Measurements from ENCODE around the gene BRD7.

The BRD7 gene

GRCh38 chr16:50284131-50284911, 84.5 kb downstream of the BRD7 start:
- Histone ChIP-seq H3K27me3 (ENCODE audit: control insufficient read depth, insufficient read depth, low read length) (no peaks in the 10 kb centered on the region), H3K9ac (ENCODE audit: low read length) (no peak overlapping the region), H3K9me3 (ENCODE audit: control insufficient read depth, insufficient read depth, low read depth, low read length) (peaks cover 6% of the 10 kb centered on the region), H3K4me1 (ENCODE audit: control insufficient read depth, insufficient read depth, low read length) (peaks cover 3% of the 10 kb centered on the region; the same call in 1 of the 2 replicates), H3K36me3 (ENCODE audit: control insufficient read depth, insufficient read depth, low read length) (no peaks in the 10 kb centered on the region), H3K27ac (ENCODE audit: low read depth, low read length) (no peak overlapping the region), H3K4me3 (ENCODE audit: low read depth, low read length) (no peak overlapping the region)

GRCh38 chr16:50282955-50283631, 85.7 kb downstream of the BRD7 start:
- Histone ChIP-seq H3K27me3 (ENCODE audit: control insufficient read depth, insufficient read depth, low read length) (no peaks in the 10 kb centered on the region), H3K4me1 (ENCODE audit: control insufficient read depth, insufficient read depth, low read length) (peaks cover 3% of the 10 kb centered on the region; the same call in 1 of the 2 replicates), H3K27ac (ENCODE audit: low read depth, low read length) (no peak overlapping the region), H3K36me3 (ENCODE audit: control insufficient read depth, insufficient read depth, low read length) (no peaks in the 10 kb centered on the region), H3K4me3 (ENCODE audit: low read depth, low read length) (no peak overlapping the region), H3K9ac (ENCODE audit: low read length) (no peak overlapping the region), H3K9me3 (ENCODE audit: control insufficient read depth, insufficient read depth, low read depth, low read length) (peaks cover 6% of the 10 kb centered on the region)

DNA sequence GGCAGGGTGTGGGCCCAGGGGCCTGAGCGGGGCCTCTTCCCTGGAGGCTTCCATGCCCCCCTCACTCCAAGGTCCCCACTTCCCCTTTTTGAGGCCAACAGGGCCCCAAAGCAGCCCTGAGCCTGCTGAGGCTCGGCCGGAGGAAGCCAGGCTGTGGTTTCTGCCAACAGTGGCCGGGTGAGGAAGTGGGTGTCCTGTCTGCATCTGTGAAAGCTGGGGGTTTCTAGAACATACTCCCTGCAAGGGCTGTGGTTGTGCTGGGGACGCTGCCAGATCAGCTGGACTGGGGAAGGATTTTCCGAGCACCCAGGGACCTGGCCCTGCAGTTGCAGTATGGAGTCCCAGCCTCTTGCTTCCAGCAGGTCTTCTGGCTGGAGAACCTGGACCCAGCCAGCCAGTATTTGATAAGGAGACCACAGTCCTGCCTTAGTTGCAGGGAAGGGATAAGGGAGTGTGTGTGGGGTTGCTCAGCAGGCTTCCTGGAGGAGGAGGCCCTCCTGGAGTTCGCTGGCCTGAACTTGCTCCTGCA, 86.7 kb downstream of the BRD7 start:
- peaks cover 6% of the 10 kb centered on the region for H3K9me3 ChIP-seq (ENCODE audit: control insufficient read depth, insufficient read depth, low read depth, low read length)
- no peak overlapping the region for H3K4me3 ChIP-seq (ENCODE audit: low read depth, low read length)
- H3K4me1 ChIP-seq (ENCODE audit: control insufficient read depth, insufficient read depth, low read length), result peaks cover 3% of the 10 kb centered on the region; the same call in 1 of the 2 replicates
- no peaks in the 10 kb centered on the region for H3K36me3 ChIP-seq (ENCODE audit: control insufficient read depth, insufficient read depth, low read length)
- no peak overlapping the region for H3K27ac ChIP-seq (ENCODE audit: low read depth, low read length)
- no peaks in the 10 kb centered on the region for H3K27me3 ChIP-seq (ENCODE audit: control insufficient read depth, insufficient read depth, low read length)
- no peak overlapping the region for H3K9ac ChIP-seq (ENCODE audit: low read length)

DNA sequence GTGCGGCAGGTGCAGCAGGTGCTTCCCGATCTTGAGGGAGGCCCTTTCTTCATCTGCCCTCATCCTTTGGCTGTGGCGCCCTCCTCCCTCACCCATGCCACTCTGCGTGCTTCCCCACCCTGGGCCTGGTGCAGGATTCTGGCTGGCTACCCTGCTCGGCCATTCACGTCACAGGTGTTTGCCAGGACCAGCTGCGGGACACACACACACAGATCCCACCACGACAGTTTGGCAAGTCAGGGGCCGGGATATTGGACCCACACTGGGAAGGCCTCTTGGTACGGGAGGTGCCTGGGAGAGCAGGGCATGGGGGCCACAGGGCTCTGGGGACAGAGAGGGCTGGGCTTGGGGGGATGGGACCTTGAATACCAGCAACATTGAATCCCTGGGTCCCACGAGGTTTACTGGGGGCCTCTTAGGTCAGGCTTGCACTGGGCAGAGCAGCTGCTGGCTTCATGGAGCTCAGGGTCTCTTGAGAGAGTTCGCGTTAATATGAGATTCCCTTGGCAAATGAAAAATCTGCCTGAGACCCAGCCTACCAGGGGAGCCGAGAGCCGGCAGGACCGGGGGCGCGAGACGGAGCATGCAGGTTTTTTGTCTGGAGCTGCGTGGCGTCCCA, 87.3 kb downstream of the BRD7 start:
- H3K36me3 ChIP-seq (ENCODE audit: control insufficient read depth, insufficient read depth, low read length), result no peaks in the 10 kb centered on the region
- no peak overlapping the region for H3K27ac ChIP-seq (ENCODE audit: low read depth, low read length)
- no peak overlapping the region for H3K9ac ChIP-seq (ENCODE audit: low read length)
- peaks cover 3% of the 10 kb centered on the region; the same call in 1 of the 2 replicates for H3K4me1 ChIP-seq (ENCODE audit: control insufficient read depth, insufficient read depth, low read length)
- no peak overlapping the region for H3K4me3 ChIP-seq (ENCODE audit: low read depth, low read length)
- H3K9me3 ChIP-seq (ENCODE audit: control insufficient read depth, insufficient read depth, low read depth, low read length), result peaks cover 2% of the 10 kb centered on the region
- H3K27me3 ChIP-seq (ENCODE audit: control insufficient read depth, insufficient read depth, low read length), result no peaks in the 10 kb centered on the region

DNA sequence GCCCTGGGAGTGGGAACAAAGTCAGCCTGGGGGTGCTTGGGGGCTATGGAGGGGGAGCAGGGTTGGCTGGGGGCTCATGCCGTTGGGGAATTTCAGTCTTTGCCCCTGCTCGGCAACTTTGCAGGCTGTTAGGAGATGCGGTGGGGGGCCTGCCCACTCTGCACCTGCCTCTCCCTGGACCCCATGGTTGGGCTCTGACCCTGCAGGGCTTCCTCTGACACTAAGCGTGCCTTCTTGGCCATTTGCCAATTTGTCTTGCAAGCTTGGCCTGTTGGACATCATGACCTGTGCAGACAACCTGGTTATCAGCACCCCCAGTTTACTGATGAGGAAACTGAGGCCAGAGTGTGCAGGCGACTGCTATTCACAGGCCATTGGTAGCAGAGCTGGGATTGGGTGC, 87.9 kb downstream of the BRD7 start:
- no peak overlapping the region for H3K4me3 ChIP-seq (ENCODE audit: low read depth, low read length)
- no peaks in the 10 kb centered on the region for H3K36me3 ChIP-seq (ENCODE audit: control insufficient read depth, insufficient read depth, low read length)

DNA sequence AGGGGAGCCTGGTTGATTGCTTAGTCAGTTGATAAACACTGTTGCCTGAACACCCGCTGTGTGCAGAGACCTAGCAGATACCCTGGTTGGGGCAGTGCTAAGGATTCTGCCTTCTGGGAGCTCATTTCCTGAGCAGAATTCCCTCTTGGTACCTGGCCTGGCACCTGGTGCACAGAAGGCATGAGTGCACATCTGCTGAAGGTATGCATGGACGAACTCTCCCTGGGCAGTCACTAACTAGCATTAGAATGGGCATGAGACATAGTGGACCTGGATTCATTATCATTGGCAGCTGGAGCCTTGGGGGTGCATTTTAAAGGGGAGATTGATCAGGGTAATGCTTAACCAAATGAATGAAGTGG, 89.3 kb downstream of the BRD7 start:
- Histone ChIP-seq H3K9ac (ENCODE audit: low read length) (no peak overlapping the region), H3K27me3 (ENCODE audit: control insufficient read depth, insufficient read depth, low read length) (no peaks in the 10 kb centered on the region), H3K4me3 (ENCODE audit: low read depth, low read length) (no peak overlapping the region), H3K36me3 (ENCODE audit: control insufficient read depth, insufficient read depth, low read length) (no peaks in the 10 kb centered on the region), H3K27ac (ENCODE audit: low read depth, low read length) (no peak overlapping the region), H3K4me1 (ENCODE audit: control insufficient read depth, insufficient read depth, low read length) (peaks cover 3% of the 10 kb centered on the region; the same call in 1 of the 2 replicates), H3K9me3 (ENCODE audit: control insufficient read depth, insufficient read depth, low read depth, low read length) (no peaks in the 10 kb centered on the region)

More for the DNA sequence above, 87.9 kb downstream of the BRD7 start:
- H3K9ac ChIP-seq (ENCODE audit: low read length), result no peak overlapping the region
- H3K27me3 ChIP-seq (ENCODE audit: control insufficient read depth, insufficient read depth, low read length), result no peaks in the 10 kb centered on the region
- H3K9me3 ChIP-seq (ENCODE audit: control insufficient read depth, insufficient read depth, low read depth, low read length), result no peaks in the 10 kb centered on the region
- H3K4me1 ChIP-seq (ENCODE audit: control insufficient read depth, insufficient read depth, low read length), result peaks cover 3% of the 10 kb centered on the region; the same call in 1 of the 2 replicates
- no peak overlapping the region for H3K27ac ChIP-seq (ENCODE audit: low read depth, low read length)

DNA sequence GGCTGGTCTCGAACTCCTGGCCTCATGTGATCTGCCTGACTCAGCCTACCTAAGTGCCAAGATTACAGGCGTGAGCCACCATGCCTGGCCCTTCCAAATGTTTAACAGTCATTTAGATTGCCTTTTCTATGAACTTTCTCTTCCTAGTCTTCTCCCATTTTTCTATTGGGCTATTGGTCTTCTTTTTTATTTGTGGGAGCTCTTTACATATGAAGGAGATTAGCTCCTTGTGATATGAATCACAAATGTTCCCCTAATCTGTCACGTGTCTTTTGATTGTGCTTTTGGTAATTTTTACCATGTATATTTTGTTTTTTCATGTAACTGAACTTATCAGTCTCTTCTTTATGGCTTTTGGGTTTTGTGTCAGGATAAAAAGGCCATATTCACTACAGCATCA, 90.5 kb downstream of the BRD7 start:
- no peaks in the 10 kb centered on the region for H3K27me3 ChIP-seq (ENCODE audit: control insufficient read depth, insufficient read depth, low read length)
- no peaks in the 10 kb centered on the region for H3K36me3 ChIP-seq (ENCODE audit: control insufficient read depth, insufficient read depth, low read length)
- H3K9ac ChIP-seq (ENCODE audit: low read length), result no peak overlapping the region
- H3K9me3 ChIP-seq (ENCODE audit: control insufficient read depth, insufficient read depth, low read depth, low read length), result no peaks in the 10 kb centered on the region
- peaks cover 3% of the 10 kb centered on the region for H3K4me1 ChIP-seq (ENCODE audit: control insufficient read depth, insufficient read depth, low read length)
- H3K27ac ChIP-seq (ENCODE audit: low read depth, low read length), result no peak overlapping the region
- H3K4me3 ChIP-seq (ENCODE audit: low read depth, low read length), result no peak overlapping the region

- Histone ChIP-seq H3K4me1 (ENCODE audit: control insufficient read depth, insufficient read depth, low read length) (peaks cover 5% of the 10 kb centered on the region), H3K27ac (ENCODE audit: low read depth, low read length) (no peak overlapping the region), H3K9ac (ENCODE audit: low read length) (no peak overlapping the region), H3K4me3 (ENCODE audit: low read depth, low read length) (no peak overlapping the region), H3K9me3 (ENCODE audit: control insufficient read depth, insufficient read depth, low read depth, low read length) (no peaks in the 10 kb centered on the region), H3K27me3 (ENCODE audit: control insufficient read depth, insufficient read depth, low read length) (no peaks in the 10 kb centered on the region), H3K36me3 (ENCODE audit: control insufficient read depth, insufficient read depth, low read length) (no peaks in the 10 kb centered on the region)
Measured at GRCh38 chr16:50276801-50277555, 91.8 kb downstream of the BRD7 start.

GRCh38 chr16:50276326-50276640, 92.5 kb downstream of the BRD7 start:
- H3K36me3 ChIP-seq (ENCODE audit: control insufficient read depth, insufficient read depth, low read length), result no peaks in the 10 kb centered on the region
- no peak overlapping the region for H3K9ac ChIP-seq (ENCODE audit: low read length)
- H3K9me3 ChIP-seq (ENCODE audit: control insufficient read depth, insufficient read depth, low read depth, low read length), result no peaks in the 10 kb centered on the region
- H3K4me3 ChIP-seq (ENCODE audit: low read depth, low read length), result no peak overlapping the region
- peaks cover 5% of the 10 kb centered on the region for H3K4me1 ChIP-seq (ENCODE audit: control insufficient read depth, insufficient read depth, low read length)
- no peak overlapping the region for H3K27ac ChIP-seq (ENCODE audit: low read depth, low read length)
- H3K27me3 ChIP-seq (ENCODE audit: control insufficient read depth, insufficient read depth, low read length), result no peaks in the 10 kb centered on the region

- Histone ChIP-seq H3K27ac (ENCODE audit: low read depth, low read length) (no peak overlapping the region), H3K9me3 (ENCODE audit: control insufficient read depth, insufficient read depth, low read depth, low read length) (no peaks in the 10 kb centered on the region), H3K36me3 (ENCODE audit: control insufficient read depth, insufficient read depth, low read length) (no peaks in the 10 kb centered on the region), H3K4me1 (ENCODE audit: control insufficient read depth, insufficient read depth, low read length) (peaks cover 5% of the 10 kb centered on the region), H3K4me3 (ENCODE audit: low read depth, low read length) (no peak overlapping the region), H3K9ac (ENCODE audit: low read length) (no peak overlapping the region), H3K27me3 (ENCODE audit: control insufficient read depth, insufficient read depth, low read length) (no peaks in the 10 kb centered on the region)
Measured at GRCh38 chr16:50275428-50276325, 93.1 kb downstream of the BRD7 start.
